Measurements from ENCODE around the gene ELFN1.

ELFN1 gene

DNA sequence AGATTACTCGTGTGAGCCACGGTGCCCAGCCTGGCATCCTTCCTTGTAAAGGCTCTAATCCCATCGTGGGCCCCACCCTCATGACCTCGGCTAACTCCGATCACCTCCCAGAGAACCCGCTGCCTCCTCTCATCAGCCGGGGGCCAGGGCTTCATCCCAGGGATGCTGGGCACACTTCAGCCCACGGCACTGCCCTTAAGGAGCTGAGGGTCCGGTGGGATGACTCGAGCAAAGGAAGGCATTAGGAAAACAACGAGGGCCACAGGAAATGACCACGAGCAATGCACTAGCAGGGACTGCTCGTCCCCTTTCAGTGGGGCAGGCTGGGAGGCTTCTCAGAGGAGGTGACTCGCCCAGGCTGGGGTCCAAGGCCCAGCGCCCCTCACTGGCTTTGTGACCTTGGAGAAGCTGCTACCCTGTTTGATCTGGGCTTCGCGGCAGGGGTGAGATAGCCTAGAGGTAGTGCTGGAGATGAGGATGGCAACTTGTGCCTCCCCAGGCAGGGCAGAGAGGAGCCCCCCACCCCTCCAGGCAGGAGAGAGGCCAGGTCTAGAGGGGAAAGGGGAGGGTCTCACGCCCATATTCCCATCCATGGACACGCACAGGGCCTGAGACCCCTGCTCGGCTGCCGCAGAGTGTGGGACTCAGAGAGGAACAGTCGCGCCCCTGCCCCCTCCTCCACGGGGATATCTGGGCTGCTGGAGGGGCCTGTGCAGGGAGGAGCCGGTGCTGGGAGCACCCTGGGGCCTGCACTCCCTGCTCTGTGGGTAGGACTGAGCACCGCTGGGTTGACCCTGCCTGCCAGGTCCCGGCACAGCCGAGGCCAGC, 26.8 kb downstream of the ELFN1 start:
- no peak for DNase-seq

DNA sequence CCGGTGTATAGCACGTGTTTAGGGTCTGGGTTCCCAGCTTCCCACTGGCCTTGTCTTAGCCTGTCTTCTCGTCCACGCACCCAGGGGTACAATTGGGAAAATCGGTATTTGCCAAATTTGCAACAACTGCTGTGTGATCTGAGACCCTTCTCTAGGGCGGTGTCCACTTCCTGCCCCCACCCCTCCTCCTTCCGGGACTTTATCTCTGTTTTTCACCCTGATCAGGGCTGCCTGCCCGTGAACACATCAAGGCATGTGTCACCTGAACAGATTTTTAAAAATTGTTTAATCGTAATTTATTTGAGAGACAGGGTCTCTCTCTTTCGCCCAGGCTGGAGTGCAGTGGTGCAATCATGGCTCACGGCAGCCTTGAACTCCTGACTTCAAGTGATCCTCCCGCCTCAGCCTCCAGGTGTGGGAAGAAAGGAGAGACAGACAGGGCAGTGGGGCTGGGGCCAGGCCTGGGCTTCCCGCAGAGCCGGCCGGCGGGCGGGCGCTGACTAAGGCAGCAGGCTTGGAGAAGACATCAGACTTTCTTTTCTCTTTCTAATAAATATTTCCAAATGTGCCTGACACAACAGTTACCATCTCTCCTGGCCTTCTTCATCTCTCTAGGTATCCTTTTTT, 27.5 kb downstream of the ELFN1 start:
- no peak for DNase-seq

DNA sequence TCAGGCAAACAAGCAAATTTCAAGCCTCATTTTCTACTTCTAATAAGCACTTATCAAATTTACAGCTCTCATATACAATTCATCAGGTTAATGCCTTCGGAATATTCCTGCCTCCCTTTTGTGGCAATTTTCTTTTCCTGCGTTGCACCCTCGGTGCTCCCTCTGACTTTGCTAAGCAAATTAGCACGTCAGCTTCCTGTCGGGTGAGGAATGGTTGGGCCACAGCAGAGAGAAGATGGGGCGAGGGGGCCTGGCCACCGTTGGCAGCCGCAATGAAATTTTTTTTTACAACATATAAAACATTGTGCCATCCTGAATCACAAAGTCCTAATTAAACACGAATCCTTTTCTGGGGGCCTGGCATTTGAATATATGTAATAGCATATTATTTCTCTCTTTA, 28.1 kb downstream of the ELFN1 start:
- no peak for DNase-seq

DNA sequence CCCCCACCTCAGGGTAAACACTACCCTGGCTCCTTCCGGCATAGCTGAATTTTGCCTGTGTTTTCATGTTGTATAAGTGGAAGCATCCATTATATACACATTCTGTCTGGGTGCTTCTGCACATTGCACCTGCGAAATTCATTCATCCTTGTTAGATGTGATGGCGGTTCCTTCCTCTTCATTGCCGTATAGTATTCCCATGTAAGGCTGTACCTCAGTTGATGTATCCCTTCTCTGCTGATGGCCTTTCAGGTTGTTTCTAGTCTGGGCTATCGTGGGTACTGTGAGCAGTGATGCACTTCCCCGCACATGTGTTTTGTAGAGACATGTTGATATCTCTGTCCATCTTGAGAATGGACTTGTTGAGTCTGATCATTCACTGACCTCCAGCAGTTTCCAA, 28.9 kb downstream of the ELFN1 start:
- DNase-seq = no peak

DNA sequence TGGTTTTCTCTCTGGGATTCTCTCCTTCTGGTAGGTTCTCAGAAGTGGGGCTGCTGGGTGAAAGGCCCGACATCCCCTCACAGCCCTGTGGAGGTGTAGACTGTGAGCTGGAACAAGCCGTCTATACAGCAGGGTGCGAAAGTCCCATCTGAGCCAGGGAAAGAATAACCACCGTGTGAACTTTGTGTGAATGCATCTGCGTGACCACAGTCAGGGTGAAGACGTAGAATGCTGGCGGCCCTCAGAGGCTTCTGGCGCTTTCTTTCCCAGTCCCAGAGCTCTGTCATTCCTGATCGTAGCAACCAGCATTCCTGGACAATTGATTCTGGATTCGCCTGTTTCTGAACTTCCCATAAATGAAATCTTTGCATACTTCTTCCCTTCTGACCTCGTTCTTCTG, 30.0 kb downstream of the ELFN1 start:
- DNase-seq = no peak

DNA sequence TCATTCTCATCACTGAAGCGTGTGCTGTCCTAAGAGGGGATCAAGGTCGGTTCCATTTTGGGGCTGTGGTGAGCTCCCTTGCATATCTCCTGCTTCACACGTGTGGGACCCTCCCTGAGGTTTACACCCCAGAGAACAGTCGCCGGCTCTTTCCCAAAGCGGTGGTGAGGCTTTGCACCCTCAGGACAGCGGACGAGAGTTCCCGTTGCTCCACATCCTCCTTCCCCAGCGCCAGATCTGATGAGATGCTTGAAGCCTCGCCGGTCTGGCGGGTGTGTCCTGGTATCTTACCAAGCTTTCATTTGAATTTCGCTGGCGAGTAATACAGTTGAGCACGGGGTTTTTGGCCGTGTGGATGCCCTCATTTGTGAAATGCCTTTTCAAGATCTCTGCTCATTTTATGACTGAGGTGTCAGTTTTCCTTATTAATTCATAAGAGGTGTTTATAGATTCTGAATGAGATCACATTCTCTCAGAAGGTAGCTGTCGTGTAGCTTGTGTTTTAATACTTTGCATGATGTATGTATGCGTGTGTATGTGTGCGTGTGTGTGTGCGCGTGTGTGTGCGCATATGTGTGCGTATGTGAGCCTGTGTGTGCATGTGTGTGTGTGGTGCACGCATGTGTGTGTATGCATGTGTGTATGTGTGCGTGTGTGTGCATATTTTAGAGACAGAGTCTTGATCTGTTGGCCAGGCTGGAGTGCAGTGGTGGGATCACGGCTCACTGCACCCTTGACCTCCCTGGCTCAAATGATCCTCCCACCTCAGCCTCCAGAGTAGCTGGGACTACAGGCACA, 30.7 kb downstream of the ELFN1 start:
- DNase-seq = no peak

DNA sequence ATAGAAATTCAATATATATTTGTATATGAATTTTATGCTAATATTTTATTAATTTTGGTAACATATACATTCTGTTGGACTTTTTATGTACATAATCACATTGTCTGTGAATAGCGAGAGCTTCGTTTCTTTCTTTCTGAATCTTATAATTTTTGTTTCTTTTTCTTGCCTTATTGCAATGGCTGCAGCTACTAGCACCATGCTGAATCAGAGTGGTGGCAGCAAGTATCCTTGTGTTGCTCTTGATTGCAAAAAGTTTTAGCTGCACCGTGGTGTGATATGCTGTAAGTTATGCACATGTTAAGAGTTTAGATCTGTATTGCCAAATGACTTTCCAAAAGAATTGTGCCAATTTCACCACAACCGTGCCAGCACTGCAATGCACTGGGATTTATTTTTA, 32.6 kb downstream of the ELFN1 start:
- no peak for DNase-seq

DNA sequence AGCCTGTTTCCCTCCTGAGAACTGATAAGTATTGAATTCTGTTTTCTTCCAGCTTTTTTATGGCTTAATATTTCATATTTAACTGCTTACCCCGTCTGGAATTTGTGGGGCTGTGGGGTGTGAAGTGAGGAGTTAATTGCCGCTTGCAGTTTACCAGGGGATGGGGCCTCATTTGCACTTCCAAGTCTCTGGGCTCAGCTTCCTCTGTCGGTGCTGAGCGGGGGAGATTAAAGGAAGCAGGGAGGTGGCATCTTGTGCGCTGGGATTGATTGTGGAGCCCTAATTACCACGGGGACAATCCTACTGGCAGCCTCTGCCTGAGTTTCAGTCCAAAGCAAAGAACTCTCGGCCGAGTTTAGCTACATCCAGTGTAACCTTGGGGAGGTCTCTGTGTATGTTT, 33.4 kb downstream of the ELFN1 start:
- no peak for DNase-seq

DNA sequence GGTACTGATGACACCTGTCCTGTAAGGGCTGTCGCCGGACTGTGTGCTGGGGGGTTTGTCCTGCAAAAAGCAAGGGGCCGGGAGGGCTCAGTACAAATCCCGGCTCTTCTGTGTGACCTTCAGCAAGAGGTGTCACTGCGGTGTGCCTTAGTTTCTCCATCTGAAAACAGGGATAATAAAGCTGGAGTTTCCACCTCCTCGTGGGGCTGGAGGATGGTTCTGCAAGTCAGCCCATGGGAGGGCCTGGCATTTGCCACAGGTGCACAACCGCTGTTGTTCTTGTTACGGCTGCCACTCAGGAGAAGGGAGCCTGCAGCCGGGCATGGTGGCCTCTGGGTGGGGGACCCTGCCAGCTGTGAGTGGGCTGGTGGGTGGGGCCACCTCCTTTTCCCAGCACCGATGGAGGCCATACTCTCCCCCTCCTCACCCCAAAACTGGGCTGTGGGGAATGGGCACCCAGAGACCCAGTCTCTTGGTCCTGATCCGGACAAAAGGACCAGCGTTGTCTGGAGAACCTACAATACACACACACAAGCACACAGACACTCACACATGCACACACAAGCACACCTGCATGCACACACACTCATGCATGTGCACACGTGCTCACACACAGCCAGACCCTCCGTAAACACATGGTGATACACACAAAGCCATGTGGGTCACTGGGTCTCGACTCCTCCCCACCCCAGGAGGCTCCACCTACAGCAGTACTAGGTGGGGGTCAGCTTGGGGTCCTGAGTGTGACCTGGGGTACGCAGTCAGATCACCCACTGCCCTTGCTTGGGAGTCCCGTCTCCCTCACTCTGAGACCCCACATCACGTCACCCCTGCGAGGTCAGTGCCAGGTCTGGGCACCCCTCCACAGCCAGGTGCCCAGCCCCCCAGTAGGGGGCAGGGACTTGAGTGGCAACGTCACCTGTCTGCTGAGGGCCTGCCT, 34.1 kb downstream of the ELFN1 start:
- no peak for DNase-seq

DNA sequence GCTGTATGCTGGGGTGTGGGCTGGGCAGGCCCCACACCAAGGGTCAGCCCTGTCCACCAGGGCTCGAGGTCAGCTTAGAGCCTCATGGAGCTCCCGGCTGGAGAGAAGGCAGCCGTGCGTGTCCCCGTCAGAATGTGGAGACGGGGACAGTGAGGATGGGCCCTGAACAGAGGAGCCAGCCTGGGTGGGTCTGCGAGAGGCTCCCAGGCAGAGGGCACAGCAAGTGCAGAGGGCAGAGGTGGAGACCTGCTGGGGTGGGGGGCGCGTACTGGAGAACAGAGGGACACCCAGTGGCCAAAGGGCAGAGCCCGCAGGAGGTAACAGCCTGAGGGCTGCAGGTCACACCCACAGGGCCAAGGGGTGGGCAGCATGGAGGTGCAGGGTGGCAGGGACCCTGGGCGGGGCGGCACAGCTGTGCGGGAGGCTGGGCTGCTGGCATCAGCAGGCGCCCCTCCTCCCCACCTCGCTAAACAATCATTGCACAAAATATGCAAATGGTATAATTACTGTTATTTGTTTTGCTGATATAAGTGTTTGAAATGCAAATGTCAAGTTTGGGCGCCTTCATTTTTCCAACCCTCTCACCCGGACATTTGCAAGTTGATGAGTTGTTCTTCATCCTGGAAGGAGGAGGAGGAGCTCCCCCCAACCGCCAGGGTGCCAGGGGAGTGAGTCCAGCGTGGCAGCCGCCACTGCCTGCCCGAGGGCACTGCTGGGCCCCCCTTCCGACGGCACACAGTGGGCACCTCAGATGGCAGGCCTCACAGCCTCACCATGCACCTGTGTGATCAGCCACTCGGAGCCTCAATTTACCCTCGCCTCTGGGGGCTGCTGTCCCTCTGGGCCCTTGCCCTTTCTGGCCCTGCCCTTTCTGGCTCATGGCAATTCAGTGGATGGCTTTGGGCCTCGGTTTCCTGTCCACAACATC, 35.0 kb downstream of the ELFN1 start:
- no peak for DNase-seq

DNA sequence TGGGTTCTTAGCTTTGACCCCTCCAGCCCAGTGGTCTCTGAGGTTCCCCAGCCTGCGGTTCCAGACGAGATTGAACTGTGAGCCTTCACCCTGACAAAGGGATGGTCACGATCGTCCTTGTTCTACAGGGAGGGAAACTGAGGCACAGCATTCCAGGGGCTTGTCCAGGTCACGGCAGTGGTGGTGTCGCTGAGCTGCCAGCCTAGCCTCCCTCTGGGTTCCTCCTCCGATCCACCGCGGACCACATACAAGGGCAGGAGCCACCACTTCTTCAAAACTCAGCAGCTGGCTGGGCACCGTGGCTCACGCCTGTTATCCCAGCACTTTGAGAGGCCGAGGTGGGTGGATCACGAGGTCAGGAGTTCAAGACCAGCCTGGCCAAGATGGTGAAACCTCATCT, 35.8 kb downstream of the ELFN1 start:
- DNase-seq = no peak

DNA sequence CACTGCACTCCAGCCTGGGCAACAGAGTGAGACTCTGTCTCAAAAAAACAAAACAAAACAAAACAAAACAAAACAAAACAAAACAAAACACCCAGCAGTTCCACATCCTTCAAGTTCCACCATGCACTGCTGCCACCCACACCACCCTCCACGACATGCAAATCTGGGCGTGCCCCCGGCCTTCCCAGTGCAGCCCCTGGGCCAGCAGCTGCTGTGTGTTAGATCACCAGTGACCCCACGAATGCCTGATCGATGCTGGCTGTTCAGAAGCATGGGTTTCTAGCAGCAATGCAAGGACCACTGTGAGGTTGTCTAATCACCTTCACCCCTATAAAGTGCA, 36.3 kb downstream of the ELFN1 start:
- DNase-seq = no peak

DNA sequence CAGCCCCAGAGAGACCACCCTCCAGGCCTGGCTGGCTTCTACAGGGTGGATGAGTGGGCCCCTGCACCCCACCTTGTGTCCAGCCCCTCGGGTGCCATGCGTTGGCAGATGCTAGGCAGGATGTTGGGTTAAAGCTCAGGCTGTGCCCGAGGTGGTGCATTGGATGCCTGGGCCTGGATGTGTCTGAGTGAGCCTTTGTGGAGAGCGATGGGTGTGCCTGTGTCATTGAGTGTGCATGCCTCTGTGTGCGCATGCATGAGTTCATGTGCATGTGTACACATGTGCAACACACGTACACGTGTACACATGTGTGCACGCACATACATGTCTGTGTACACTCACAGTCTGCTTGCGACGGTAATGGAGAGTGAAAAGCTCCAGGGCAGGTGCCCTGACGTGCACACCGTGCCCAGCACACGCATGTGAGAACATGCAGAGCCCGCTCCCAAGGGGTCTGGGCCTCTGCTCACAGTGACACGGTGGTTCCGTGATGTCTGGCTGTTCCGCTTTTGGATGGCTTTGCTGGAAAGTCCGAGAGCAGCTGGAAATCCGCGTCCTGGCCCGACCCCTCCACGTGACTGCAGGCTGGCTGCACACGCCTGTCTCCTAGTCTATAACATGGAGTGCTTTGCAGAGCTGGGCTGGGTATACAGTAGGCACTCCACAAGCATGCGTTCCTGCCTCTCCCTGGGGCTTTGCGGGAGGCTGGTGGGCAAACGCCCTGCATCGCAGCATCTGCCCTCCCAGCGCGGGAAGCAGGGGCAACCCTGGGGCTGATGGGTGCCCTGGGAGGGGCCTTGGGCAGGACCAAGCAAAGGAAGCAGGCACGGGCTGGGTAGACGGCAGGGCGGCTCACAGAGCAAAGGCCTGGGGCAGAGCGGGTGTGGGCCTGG, 36.9 kb downstream of the ELFN1 start:
- no peak for DNase-seq

DNA sequence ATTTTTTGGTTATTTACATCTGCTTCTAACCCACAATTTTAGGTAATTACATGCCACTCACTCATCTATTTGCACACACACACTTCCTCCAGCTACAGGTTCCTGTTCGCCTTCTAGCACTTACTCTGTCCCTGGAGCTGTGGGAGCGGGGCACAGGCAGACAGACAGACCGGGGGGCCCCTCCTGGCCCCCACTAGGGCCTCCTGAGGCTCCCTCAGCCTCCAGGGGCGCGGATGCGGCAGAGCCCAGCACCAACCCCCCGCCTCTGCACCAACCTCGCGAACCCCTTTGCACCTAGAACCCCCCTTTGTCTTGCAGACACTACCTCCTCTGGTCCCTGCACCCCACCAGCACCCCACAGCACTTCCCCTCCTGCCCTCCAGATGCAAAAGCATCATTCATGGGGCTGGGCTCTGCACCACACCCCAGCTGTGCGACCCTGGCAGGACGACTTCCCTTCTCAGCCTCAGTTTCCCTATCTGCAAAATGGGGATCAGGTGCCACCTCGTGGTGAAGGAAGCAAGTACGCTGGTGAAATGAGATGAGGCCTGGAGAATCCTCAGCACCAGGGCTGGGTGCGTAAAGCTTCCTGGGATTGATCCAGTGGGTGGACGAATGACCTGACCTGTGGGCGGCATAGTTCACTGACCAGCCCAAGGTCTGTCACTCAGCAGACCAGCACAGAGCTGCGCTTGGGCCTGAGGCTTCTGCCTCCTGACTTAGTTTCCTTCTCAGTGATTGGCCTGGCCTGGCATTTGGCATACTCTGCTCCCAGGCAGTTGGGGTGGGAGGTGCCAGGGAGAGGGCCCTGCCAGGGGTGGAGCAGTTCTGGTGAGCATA, 37.9 kb downstream of the ELFN1 start:
- no peak for DNase-seq

DNA sequence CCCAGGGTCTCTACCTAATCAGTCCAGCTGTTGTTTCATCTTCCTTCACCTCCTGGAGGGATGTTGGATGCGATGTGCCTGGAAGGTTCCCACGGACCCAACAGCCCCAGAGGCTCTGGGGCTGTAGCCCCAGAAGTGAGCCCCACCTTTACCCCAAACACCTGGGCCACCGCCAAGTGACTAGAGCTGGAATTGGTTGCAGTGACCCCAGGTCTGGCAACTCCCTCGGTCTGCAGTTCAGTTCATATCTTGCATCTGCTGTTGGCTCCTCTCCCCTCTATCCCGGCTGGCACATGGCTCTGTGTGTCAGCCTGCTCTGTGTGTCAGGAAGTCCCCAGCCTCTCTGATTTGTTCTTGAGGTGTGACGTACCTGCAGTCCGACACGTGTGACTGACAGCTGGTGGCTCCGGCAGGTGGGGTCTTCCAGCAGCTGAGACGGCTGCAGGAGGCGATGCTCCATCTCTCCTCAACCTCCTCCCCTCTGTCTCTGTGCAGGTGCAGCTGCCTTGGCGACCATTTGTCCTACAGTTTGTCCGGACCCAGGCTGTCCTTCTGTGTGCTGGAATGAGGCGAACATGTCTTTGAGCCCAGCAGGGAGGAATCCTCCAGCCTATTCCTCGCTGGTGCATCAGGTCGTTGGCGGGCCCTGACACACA, 38.6 kb downstream of the ELFN1 start:
- DNase-seq = no peak

DNA sequence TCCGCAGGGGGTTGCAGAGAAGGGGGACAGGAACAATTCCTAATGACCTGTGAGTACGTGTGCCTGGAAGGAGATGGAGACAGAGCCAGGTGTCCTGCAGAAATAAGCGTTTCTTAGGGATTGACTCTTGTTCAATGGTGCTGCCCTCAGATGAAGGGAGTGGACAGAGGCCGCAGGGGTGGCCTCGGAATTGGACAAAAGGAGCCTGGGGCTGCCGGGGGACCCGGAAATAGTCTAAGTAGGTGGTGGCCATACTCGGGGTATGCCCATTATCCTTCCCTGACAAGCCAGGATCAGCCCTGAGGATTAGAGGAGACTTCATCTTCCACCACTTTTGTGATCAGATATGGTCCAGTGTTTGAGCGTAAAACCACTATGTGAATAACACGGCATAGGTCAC, 39.2 kb downstream of the ELFN1 start:
- DNase-seq = no peak

DNA sequence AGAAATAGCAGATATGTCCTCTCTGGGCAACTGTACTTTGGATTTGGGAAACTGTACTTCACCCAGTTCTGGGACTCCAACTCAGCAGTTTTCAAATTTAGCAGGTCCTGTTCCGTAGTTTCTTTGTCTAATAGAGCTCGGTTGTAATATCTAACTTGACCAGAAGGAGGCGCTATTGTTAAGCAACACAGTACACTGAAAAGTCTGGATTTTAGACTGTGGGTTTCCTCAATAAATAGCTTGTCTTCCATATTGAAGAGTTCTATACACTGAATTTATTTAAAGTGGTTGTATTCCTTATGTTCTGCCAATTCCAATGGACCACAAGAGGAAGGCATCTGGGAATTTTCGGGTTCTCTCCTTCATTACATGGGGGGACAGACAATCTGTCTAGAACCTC, 39.8 kb downstream of the ELFN1 start:
- no peak for DNase-seq

DNA sequence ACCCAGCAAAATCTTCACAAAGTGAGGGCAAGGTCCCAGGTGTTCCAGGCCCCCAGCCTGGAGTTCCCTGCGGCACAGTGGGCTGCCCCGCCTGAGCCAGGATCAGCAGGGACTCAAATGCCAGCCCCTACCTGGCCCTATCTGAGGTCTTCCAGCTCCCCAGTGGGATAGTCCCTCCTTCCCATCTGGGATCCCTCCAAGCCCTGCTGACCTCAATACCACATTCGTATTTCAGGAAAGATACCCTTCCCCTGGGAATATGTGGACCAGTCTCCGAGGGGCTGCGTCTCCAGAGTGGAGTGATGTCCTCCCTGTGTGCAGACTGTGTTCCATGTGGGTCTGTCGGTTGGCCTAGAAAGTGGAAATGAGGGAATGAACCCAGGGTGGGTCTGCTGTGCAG, 40.9 kb downstream of the ELFN1 start:
- DNase-seq = no peak

DNA sequence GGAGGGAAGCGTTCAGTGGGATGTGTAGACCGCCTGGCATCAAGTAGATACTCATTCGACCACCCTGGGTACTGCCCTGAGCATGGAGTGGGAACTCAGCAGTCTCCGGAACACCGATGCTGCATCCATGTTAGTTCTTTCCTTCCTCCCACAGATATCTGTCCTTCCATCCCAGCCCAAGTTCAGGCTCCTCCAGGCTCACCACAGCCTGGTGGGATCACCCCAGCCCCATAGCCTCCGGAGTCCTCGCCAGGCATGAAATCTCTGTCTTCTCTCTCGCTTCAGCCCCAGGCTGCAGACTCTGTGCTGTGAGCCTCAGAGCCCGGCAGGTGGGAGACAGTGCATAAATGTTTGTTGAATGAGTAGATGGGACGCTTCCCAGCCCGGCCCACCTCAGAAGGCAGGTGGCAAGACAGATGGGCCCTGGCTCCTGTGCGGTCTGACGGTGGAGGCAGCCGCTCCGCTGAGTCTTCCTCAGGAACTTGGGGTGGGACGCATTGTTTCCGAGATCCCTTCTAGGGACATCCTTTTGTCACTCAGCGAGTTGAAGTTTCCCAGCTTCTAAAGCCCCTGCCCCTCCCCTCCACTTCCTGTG, 42.9 kb downstream of the ELFN1 start:
- no peak for DNase-seq
